ENCODE data around the gene IGFBP4. TPM values are rescaled to one million over a fixed set of nuclear protein-coding genes. Genes with fewer than 3 reads are reported as not detected.

IGFBP4 gene
- total and polyA plus RNA-seq, 10 of the 15 experiments (the other 5 are each of a cell fraction or from before 2014, with no cell fraction given) = 2.4 to 22.3 (median 6.6) TPM

GRCh38 chr17:40458851-40459482 lies 15.7 kb downstream of the IGFBP4 start:
- ChIA-PET RAD21 (ENCODE audit: unreplicated experiment) (no interaction called here), CTCF (interaction anchor here (1.6 kb wide), 1 partner anchor 17 kb away, joined by 7 read pairs; no protein-coding TSS in a partner anchor), POLR2A (no interaction called here), SMC1A (ENCODE audit: uncharacterized antibody, unreplicated experiment) (interaction anchor here (1.1 kb wide), 1 partner anchor 74 kb away, joined by 3 read pairs; no protein-coding TSS in a partner anchor)
- Histone ChIP-seq H3K27ac (ENCODE audit: control insufficient read depth, insufficient read depth) (no peak overlapping the region), H3K4me1 (ENCODE audit: control insufficient read depth, insufficient read depth, low read length) (no peaks in the 10 kb centered on the region), H2AFZ (ENCODE audit: control insufficient read depth, low read depth, low read length) (no peak overlapping the region), H3K36me3 (ENCODE audit: control insufficient read depth in 2 of 2, insufficient read depth in 2 of 2, low read length in 1 of 2) (no peaks in the 10 kb centered on the region), H3K27me3 (replicated peaks in 1 of 2; ENCODE audit: control insufficient read depth in 2 of 2, insufficient read depth in 2 of 2, low read length in 1 of 2) (no peaks in the 10 kb centered on the region; a peak in 1 of 4 replicates), H4K20me1 (ENCODE audit: control insufficient read depth, insufficient read depth) (no peaks in the 10 kb centered on the region), H3K4me2 (ENCODE audit: control insufficient read depth, insufficient read depth) (no peak overlapping the region), H3K9me3 (replicated peaks; ENCODE audit: control insufficient read depth, insufficient read depth, low read length) (no peaks in the 10 kb centered on the region), H3K79me2 (ENCODE audit: control insufficient read depth, insufficient read depth, low read length) (no peaks in the 10 kb centered on the region), H3K9ac (ENCODE audit: control insufficient read depth, insufficient read depth, low read length) (no peak overlapping the region), H3K4me3 (no peak overlapping the region)
- ATAC-seq (no peak), DNase-seq (ENCODE audit: low read depth, low spot score) (no peak), FAIRE-seq (no peak)
- 63% methylated on average over 12 of the region's 12 CpGs for WGBS (ENCODE audit: insufficient coverage, insufficient replicate concordance, low lambda C conversion rate, missing lambda C conversion rate)
- TF ChIP-seq BCL3 (IDR thresholded peaks at IDR 0.05; ENCODE audit: borderline replicate concordance, insufficient read depth, low read depth, low read length, poor library complexity, severe bottlenecking) = peak; percentile 93
- TF ChIP-seq E2F4 (IDR thresholded peaks at IDR 0.05; ENCODE audit: low read depth, low read length) = no peak
- no TSS peak for BruUV-seq (replicated peaks)
- intact Hi-C loops (cut with micrococcal nuclease; ENCODE audit: unreplicated experiment) (no loop called here), in situ Hi-C loops (cut with MboI) (no loop called here)
